Smooth muscle cell of the pulmonary artery (primary cell): ENCODE results near the gene NHLH1. TPM values are rescaled to one million over a fixed set of nuclear protein-coding genes. Genes with fewer than 3 reads are reported as not detected.

ENCODE experiments used
- total RNA-seq: library from RNA; depleted of rRNA; stranded (reverse); fragments of >200 nt; gene quantifications from 2 replicates; pipeline ENCODE4 v1.2.3, GENCODE V29; 2014

The NHLH1 gene
- total RNA-seq = 0.07 TPM in 2 replicates

GRCh38 chr1:160366731-160367515 lies at the start of gene NHLH1:
Gene NHLH1, plus strand, starts transcription at chr1:160367071. Its CDS starts 3,661 bp downstream, at chr1:160370732.

GRCh38 chr1:160342953-160343869 lies 23.7 kb upstream of the NHLH1 start, which contains the start of the genes COPA and NCSTN:
Gene COPA, minus strand, starts transcription at chr1:160343250. Its CDS starts 80 bp downstream, at chr1:160343170.
Gene NCSTN, plus strand, starts transcription at chr1:160343383. Its CDS starts 14 bp downstream, at chr1:160343397.

GRCh38 chr1:160400223-160400645 lies 33.4 kb downstream of the NHLH1 start, which contains the start of gene VANGL2:
Gene VANGL2, plus strand, starts transcription at chr1:160400564. Its CDS starts 15,274 bp downstream, at chr1:160415838.

Other genes starting within 250 kb of the NHLH1 start
- gene ATP1A4, start 215.5 kb upstream of the NHLH1 start, total RNA-seq = not detected in 2 replicates
- 0.10 and 0.20 TPM in 2 replicates for gene CASQ1, start 176.5 kb upstream of the NHLH1 start, total RNA-seq
- gene PEA15, start 161.7 kb upstream of the NHLH1 start, total RNA-seq = 207 and 217 TPM in 2 replicates
- 82.2 and 87.7 TPM in 2 replicates for gene DCAF8, start 104.5 kb upstream of the NHLH1 start, total RNA-seq
- gene PEX19, start 81.9 kb upstream of the NHLH1 start, total RNA-seq = 55.5 and 58.9 TPM in 2 replicates
- gene COPA, start 23.8 kb upstream of the NHLH1 start, total RNA-seq = 367 and 385 TPM in 2 replicates
- gene NCSTN, start 23.7 kb upstream of the NHLH1 start, total RNA-seq = 181 and 196 TPM in 2 replicates
- gene VANGL2, start 33.5 kb downstream of the NHLH1 start, total RNA-seq = 0.07 and 0.46 TPM in 2 replicates
- gene SLAMF6, start 156.2 kb downstream of the NHLH1 start, total RNA-seq = not detected in 2 replicates
- gene CD84, start 212.4 kb downstream of the NHLH1 start, total RNA-seq = not detected in 2 replicates